B cell (primary cell): Measurements from ENCODE around the gene HASPIN.

Experiments used
- CTCF ChIP-seq: fragments of 200-600 bp; IDR thresholded peaks from one replicate; pipeline ENCODE4 v1.8.0; 2022; ENCODE audit warnings: antibody characterized with exemption, mild to moderate bottlenecking
- EZH2 ChIP-seq: IDR thresholded peaks from 2 replicates; pipeline ENCODE4 v1.6.1; 2012; ENCODE audit warnings: borderline replicate concordance, low read depth, mild to moderate bottlenecking, moderate library complexity, low read length; ENCODE audit not compliant: insufficient read depth, poor library complexity, severe bottlenecking

DNA sequence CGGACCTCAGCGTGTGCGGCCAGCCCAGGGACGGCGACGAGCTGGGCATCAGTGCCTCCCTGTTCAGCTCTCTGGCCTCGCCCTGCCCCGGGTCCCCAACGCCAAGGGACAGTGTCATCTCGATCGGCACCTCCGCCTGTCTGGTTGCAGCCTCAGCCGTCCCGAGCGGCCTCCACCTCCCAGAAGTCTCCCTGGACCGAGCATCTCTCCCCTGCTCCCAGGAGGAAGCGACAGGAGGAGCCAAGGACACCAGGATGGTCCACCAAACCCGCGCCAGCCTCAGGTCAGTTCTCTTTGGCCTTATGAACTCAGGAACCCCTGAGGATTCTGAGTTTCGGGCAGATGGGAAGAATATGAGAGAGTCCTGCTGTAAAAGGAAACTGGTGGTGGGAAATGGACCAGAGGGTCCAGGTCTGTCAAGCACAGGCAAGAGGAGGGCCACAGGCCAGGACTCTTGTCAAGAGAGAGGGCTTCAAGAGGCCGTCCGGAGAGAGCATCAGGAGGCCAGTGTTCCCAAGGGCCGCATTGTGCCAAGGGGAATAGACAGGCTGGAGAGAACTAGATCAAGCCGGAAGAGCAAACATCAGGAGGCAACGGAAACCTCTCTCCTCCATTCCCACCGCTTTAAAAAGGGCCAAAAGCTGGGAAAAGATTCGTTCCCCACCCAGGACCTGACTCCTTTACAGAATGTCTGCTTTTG, 825 bp downstream of the HASPIN start:
- TF ChIP-seq CTCF: no peak
- no peak for TF ChIP-seq EZH2
